ENCODE results near the gene TBC1D10A.

The TBC1D10A gene

DNA sequence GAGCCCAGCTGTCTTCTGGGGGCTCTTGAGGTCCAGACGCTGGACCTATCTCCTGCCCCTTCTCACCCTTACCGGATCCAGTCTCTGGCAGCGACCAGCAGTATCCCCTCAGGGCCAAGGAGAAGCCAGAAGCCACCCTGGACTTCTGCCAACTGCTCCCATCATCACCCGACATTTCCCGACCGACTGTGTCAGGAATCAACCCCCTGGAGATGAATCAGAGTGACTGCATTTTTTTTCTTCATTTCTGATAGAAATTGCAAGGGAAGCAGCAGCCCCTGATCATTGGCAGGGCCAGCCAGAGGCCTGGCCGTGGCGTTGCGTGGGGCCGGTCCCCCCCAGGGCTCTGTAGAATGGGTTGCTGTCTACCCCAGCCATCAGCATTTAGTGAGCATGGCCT lies 75.0 kb downstream of the TBC1D10A start:
- no peak for DNase-seq (ENCODE audit: low spot score)
- TF ChIP-seq, protein P1, sequence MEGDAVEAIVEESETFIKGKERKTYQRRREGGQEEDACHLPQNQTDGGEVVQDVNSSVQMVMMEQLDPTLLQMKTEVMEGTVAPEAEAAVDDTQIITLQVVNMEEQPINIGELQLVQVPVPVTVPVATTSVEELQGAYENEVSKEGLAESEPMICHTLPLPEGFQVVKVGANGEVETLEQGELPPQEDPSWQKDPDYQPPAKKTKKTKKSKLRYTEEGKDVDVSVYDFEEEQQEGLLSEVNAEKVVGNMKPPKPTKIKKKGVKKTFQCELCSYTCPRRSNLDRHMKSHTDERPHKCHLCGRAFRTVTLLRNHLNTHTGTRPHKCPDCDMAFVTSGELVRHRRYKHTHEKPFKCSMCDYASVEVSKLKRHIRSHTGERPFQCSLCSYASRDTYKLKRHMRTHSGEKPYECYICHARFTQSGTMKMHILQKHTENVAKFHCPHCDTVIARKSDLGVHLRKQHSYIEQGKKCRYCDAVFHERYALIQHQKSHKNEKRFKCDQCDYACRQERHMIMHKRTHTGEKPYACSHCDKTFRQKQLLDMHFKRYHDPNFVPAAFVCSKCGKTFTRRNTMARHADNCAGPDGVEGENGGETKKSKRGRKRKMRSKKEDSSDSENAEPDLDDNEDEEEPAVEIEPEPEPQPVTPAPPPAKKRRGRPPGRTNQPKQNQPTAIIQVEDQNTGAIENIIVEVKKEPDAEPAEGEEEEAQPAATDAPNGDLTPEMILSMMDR (IDR thresholded peaks at IDR 0.05; ENCODE audit: extremely low read depth, missing control alignments) = no peak

DNA sequence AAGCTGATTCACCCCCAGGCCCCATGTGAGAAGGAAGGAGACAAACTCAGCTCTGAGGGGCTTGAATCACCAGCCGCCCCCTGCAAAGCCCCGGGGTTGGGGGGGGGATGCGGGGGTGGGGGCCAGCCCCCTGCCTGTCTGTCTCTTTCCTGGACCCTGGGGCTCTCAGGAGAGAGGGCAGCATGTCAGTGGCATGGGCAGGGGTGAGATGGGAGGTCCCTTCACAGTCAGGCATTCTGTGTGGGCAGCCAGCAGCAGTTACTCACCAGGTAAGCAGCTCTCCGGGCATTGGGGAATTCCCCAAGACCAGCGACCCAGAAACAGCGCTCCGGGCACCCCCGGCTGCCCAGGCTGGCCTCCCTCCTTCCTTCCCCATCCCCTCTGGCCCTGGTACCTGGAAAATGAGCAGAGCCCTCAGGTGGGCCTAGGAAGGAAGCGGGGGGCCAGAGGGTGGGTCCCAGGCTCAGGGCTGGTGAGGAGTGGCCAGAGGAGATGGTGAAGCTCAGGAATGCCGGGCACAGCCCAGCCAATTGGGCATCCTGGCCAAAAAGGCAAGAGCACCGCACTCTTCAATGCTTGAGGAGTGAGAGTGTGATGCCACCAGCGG lies 76.0 kb downstream of the TBC1D10A start:
- DNase-seq (ENCODE audit: low spot score) = no peak
- TF ChIP-seq, protein P1 (IDR thresholded peaks at IDR 0.05; ENCODE audit: extremely low read depth, missing control alignments) = no peak

DNA sequence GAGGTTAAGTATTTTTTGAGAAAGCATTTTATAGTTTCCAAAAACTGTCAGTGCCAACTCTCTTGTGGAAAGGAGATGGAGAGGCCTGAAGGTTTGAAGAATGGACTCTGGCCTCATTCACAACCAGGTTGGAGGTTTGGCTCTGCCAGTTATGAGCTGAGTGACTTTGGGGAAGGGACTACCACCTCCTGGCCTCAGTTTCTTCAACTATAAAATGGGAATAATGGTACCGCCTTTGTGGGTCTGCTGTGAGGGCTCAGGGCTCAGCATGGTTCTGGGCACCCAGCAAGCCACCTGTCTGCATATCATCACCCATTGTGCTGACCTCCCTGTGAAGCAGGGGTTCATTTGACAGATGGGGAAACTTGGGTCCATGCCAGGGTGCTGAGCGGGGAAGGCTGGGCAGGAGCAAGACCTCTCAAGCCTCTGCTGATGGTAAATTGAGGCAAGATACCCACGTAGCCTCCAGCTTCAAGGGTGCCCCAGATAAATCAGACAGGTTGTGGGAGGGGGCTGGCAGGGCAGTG lies 76.6 kb downstream of the TBC1D10A start:
- TF ChIP-seq, protein P1 (IDR thresholded peaks at IDR 0.05; ENCODE audit: extremely low read depth, missing control alignments) = no peak
- DNase-seq (ENCODE audit: low spot score) = no peak

DNA sequence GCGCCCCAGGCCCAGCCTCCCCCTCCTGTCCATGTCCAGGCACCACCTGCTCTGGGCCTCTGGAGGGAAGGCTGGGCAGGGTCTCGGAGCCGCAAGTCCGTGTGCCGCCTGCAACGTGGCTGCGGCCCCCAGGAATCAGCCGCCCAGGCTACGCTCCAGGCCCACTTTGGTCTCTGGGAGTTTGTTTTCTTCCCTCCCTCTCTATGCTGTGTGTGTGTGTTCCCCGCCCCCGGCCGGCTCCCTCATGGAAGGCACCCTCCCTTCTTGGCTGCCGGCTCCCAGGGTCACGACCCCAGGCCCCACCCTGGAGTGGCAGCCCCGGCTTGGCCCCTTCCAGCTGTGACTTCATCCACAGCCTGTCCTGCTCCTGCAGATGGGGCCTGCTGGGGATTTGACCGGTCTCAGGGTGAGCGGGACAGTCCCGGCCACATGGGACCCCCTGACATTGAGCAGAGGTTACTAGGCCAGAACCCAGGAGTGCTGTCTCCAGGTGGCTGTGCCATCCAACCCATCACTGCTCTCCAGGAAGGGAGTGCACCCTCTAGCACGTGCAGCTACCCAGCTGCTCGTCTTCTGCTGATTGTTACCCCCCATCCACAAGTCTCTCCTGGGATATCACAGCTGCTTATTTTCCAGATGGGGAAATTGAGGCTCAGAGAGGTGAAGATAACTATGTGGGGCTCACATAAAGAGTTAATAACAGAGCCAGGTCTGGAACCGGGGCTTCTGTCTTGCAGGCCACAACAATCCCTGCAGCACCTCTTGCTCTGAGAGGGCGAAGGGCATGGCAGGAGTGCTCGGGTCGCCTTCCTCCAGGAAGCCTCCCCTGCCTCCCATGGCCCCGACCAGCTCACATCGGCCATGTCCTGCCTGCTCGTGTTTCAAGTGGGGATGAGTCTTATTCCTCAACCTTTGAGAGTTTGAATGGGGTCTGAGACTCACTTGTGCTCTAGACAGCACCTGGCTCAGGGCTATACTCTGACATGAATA lies 77.4 kb downstream of the TBC1D10A start:
- TF ChIP-seq, protein P1 (IDR thresholded peaks at IDR 0.05; ENCODE audit: extremely low read depth, missing control alignments) = no peak

DNA sequence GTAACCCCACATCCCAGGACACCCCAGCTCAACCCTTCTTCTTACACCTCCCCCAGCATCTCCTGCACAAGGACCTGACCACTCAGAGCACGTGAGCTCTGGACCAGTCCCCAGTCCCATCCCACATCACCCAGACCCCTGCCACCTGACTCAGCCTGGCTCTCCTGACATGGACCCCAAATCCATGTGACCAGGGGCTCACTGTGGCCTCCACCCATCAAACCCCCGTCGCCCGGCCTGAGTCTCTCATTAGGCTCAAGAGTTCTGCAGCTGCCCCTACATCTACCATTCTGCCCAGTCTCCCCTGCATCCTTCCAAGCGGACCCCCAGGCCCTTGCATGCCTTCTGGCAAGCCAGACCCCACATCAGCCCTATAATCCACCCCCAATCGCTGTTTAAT lies 78.3 kb downstream of the TBC1D10A start:
- TF ChIP-seq, protein P1 (IDR thresholded peaks at IDR 0.05; ENCODE audit: extremely low read depth, missing control alignments) = no peak
- DNase-seq (ENCODE audit: low spot score) = no peak

More for the DNA sequence above, 77.4 kb downstream of the TBC1D10A start:
- no peak for DNase-seq (ENCODE audit: low spot score)

DNA sequence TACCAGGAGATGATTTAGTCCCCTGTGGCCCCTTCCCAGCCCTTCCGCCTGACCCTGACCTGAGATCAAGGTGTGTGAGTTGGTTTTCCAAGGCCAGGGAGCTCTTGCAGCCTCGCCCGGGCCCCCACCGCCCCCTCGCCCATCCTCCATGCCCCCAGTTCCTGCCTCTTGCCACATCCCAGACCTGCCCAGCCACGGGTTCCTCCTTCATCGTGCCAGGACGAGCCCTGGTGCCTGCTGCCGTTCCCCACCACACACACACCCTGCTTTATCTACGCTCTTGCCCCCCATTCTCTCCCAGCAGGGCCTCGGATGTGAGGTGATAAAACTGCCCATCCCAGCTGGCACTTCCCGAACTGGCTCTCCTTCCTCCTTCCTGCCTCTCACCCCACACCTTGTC lies 78.8 kb downstream of the TBC1D10A start:
- TF ChIP-seq, protein P1 (IDR thresholded peaks at IDR 0.05; ENCODE audit: extremely low read depth, missing control alignments) = no peak
- no peak for DNase-seq (ENCODE audit: low spot score)

DNA sequence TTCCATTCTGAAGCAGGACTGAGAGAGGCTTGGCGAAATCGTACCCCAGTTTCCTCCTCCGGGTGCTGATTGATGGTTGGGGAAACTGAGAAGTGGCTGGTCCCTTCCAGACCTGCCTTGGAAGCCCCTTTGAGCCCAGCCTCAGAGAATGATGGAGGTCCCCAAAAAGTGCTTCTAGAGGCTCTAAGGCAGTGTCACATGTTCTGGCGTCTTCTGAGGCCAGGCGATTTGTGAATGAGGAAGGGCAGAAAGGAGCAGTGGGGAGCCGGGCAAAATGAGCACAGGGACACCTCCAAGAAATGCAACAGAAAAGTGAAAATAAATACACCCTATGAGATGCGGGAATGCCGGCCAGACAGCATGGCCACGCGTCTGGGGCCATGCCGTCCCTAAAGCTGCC lies 79.2 kb downstream of the TBC1D10A start:
- DNase-seq (ENCODE audit: low spot score) = no peak
- TF ChIP-seq, protein P1 (IDR thresholded peaks at IDR 0.05; ENCODE audit: extremely low read depth, missing control alignments) = no peak

All from GM20000 (cell line).